H4 (cell line): ENCODE measurements around the gene MDP1. TPM values are rescaled to one million over a fixed set of nuclear protein-coding genes. Genes with fewer than 3 reads are reported as not detected.

ENCODE experiments used
- DNase-seq: peaks from one replicate; pipeline ENCODE4 v3.0.0-alpha.2; 2015; ENCODE audit warnings: low spot score
- total RNA-seq: library from RNA; depleted of rRNA; stranded (reverse); fragments of >200 nt; shearing (Covaris generic); gene quantifications from 2 replicates; pipeline ENCODE4 v1.2.3, GENCODE V29; 2014; rRNA removed

Gene MDP1
- 35.6 and 36.7 TPM in 2 replicates for total RNA-seq

- peak; percentile 89 for DNase-seq
Measured at GRCh38 chr14:24215495-24216344, at the start of gene MDP1. MDP1 (minus strand) TSS chr14:24216066; CDS start chr14:24215955, 111 bp downstream.

GRCh38 chr14:24264298-24264697, 48.4 kb upstream of the MDP1 start:
- no peak for DNase-seq

- no peak for DNase-seq
Measured at GRCh38 chr14:24263848-24264247, 48.0 kb upstream of the MDP1 start.

GRCh38 chr14:24262821-24263733, 47.2 kb upstream of the MDP1 start, which contains the start of gene TGM1:
TGM1 (minus strand) TSS chr14:24263177; CDS start chr14:24262352, 825 bp downstream.
- DNase-seq, result no peak

GRCh38 chr14:24261969-24262327, 46.1 kb upstream of the MDP1 start:
- DNase-seq, result no peak

- no peak for DNase-seq
Measured at GRCh38 chr14:24261256-24261968, 45.5 kb upstream of the MDP1 start.

- DNase-seq, result no peak
Measured at GRCh38 chr14:24260780-24261157, 44.9 kb upstream of the MDP1 start.

GRCh38 chr14:24260026-24260779, 44.3 kb upstream of the MDP1 start:
- no peak for DNase-seq

GRCh38 chr14:24259282-24260025, 43.6 kb upstream of the MDP1 start:
- no peak for DNase-seq

- no peak for DNase-seq
Measured at GRCh38 chr14:24258548-24259265, 42.8 kb upstream of the MDP1 start.

- DNase-seq, result no peak
Measured at GRCh38 chr14:24258119-24258518, 42.3 kb upstream of the MDP1 start.

GRCh38 chr14:24256960-24257359, 41.1 kb upstream of the MDP1 start:
- no peak for DNase-seq

- no peak for DNase-seq
Measured at GRCh38 chr14:24255931-24256711, 40.3 kb upstream of the MDP1 start.

- no peak for DNase-seq
Measured at GRCh38 chr14:24255438-24255837, 39.6 kb upstream of the MDP1 start.

GRCh38 chr14:24254630-24255392, 38.9 kb upstream of the MDP1 start:
- no peak for DNase-seq

GRCh38 chr14:24253936-24254335, 38.1 kb upstream of the MDP1 start:
- no peak for DNase-seq

GRCh38 chr14:24252289-24253124, 36.6 kb upstream of the MDP1 start:
- no peak for DNase-seq
